ENCODE measurements around the gene DACT1.

Gene DACT1

DNA sequence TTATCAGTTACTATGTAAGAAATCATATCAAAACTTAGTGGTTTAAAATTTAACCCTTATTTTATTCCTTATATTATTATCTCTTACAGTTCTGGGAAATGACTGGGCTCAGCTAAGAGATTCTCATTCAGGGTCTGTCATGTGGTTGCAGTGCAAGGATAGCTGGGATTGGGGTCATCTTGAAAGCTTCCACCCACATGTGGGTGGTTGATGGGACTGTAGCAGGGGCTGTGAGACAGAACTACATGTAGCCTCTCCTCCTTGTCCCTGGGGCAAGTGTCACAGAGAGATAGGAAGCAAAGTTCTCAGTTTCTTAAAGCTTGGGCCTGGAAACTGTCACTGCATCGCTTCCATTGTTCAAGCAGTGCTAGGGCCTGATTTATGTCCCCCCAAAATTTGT is 57.8 kb downstream of the DACT1 start:
- no peak overlapping the region for H3K4me3 ChIP-seq (ENCODE audit: low read depth, low read length)
- TF ChIP-seq, protein P1, sequence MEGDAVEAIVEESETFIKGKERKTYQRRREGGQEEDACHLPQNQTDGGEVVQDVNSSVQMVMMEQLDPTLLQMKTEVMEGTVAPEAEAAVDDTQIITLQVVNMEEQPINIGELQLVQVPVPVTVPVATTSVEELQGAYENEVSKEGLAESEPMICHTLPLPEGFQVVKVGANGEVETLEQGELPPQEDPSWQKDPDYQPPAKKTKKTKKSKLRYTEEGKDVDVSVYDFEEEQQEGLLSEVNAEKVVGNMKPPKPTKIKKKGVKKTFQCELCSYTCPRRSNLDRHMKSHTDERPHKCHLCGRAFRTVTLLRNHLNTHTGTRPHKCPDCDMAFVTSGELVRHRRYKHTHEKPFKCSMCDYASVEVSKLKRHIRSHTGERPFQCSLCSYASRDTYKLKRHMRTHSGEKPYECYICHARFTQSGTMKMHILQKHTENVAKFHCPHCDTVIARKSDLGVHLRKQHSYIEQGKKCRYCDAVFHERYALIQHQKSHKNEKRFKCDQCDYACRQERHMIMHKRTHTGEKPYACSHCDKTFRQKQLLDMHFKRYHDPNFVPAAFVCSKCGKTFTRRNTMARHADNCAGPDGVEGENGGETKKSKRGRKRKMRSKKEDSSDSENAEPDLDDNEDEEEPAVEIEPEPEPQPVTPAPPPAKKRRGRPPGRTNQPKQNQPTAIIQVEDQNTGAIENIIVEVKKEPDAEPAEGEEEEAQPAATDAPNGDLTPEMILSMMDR (IDR thresholded peaks at IDR 0.05; ENCODE audit: low read depth, low read length), result no peak
- no peak for DNase-seq (ENCODE audit: low read depth, low spot score)
- in situ Hi-C loops (cut with HindIII; ENCODE audit: low sequenced_read_pairs), result no loop called here

DNA sequence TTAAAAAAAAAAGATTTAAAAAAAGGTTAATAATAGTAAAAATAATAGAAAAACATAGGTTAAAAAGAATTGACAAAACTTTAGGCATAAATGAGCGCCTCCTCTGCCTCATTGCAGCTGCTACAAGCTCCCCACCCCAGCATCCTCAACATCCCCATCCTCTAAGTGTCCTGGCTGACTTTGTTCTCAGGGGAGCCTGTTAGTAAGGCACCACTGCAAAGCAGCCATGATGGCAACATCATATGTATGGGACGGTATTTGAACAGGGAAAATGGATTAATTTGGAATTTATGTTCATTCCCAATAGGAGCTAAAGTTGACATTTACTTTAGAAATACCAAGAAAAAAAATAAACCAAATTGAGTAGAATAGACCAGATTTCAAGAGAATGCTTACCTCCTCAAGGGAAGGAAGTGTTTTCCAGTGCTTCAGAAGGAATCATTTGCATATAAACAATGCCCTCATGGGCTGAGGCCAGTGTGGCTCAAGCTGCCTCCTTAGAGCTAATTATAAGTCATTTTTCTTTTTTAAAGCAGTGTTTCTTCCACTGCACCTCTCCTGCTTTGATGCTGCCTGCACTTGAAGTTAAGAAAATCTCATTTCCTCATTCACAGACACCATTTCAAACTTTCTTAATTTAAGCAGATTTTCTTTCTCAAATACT is 59.6 kb downstream of the DACT1 start:
- TF ChIP-seq, protein P1 (IDR thresholded peaks at IDR 0.05; ENCODE audit: low read depth, low read length), result no peak
- in situ Hi-C loops (cut with HindIII; ENCODE audit: low sequenced_read_pairs), result no loop called here
- no peak for DNase-seq (ENCODE audit: low read depth, low spot score)
- no peak overlapping the region for H3K4me3 ChIP-seq (ENCODE audit: low read depth, low read length)

Data from astrocyte of the spinal cord (primary cell).